Astrocyte of the spinal cord (primary cell): ENCODE results near the gene LUC7L3.

ENCODE experiments used
- DNase-seq: peaks from one replicate; pipeline ENCODE4 v3.0.0; 2011; ENCODE audit warnings: low read depth, low spot score
- H3K4me3 ChIP-seq: 2 replicates; pipeline ENCODE4 v1.5.1; 2011; ENCODE audit warnings: low read depth, mild to moderate bottlenecking, low read length, moderate library complexity
- in situ Hi-C: cut with HindIII; loops from 2 replicates; pipeline ENCODE4 v1.10.0; 2017; ENCODE audit warnings: low sequenced_read_pairs
- TF ChIP-seq, protein P1 (sequence below): IDR thresholded peaks from 2 replicates; pipeline ENCODE4 v1.5.1; 2012; ENCODE audit warnings: low read depth, mild to moderate bottlenecking, low read length, inconsistent platforms

Gene LUC7L3

GRCh38 chr17:50749245-50749644 lies 29.8 kb downstream of the LUC7L3 start:
- TF ChIP-seq, protein P1, sequence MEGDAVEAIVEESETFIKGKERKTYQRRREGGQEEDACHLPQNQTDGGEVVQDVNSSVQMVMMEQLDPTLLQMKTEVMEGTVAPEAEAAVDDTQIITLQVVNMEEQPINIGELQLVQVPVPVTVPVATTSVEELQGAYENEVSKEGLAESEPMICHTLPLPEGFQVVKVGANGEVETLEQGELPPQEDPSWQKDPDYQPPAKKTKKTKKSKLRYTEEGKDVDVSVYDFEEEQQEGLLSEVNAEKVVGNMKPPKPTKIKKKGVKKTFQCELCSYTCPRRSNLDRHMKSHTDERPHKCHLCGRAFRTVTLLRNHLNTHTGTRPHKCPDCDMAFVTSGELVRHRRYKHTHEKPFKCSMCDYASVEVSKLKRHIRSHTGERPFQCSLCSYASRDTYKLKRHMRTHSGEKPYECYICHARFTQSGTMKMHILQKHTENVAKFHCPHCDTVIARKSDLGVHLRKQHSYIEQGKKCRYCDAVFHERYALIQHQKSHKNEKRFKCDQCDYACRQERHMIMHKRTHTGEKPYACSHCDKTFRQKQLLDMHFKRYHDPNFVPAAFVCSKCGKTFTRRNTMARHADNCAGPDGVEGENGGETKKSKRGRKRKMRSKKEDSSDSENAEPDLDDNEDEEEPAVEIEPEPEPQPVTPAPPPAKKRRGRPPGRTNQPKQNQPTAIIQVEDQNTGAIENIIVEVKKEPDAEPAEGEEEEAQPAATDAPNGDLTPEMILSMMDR = no peak
- in situ Hi-C loops = no loop called here
- no peak overlapping the region for H3K4me3 ChIP-seq
- no peak for DNase-seq

DNA sequence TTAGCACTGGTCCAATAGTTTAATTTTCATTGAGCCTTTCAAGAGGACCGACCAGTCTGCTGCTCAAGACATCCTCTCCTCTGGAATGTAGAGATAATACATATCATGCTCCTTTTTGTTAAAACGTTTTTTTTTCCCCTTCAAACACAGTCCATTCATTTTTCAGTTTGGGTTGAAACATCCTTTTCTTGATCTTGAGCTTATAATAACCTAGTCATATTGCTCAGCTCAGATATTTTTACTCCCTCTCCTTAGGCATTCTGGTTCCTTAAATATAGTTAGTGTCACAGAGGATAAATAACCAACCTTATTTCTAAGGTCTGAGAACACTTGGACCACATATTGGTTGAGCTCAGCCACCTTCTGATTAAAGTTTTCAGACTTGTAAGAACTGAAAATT lies 35.1 kb downstream of the LUC7L3 start:
- in situ Hi-C loops = no loop called here
- no peak overlapping the region for H3K4me3 ChIP-seq
- TF ChIP-seq, protein P1 = no peak
- DNase-seq = no peak

- TF ChIP-seq, protein P1 = no peak
- H3K4me3 ChIP-seq = no peak overlapping the region
- in situ Hi-C loops = no loop called here
- DNase-seq = no peak
Measured at GRCh38 chr17:50758524-50758923, 39.1 kb downstream of the LUC7L3 start.

DNA sequence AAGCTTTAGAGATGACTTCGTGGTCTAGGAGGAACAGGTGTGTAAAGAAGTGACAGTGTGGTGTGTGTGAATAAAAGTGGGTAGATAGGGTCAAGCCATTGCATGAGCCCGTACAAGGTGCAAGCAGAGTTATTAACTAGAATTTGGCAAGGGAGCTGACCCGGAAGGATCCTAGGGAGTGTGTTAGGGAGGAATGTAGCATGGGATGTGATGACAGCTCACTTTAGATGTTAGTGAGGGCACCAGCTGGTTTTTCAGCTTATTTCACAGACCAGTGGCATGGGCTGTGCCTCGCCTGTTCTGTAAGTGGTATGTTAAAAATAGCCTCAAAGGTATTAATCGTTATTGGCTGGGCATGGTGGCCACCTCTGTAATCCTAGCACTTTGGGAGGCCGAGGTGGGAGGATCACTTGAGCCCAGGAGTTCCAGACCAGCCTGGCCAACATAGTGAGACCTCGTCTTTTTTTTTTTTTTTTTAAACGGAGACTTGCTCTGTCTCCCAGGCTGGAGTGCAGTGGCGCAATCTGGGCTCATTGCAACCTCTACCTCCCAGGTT lies 39.7 kb downstream of the LUC7L3 start:
- in situ Hi-C loops = no loop called here
- no peak overlapping the region for H3K4me3 ChIP-seq
- DNase-seq = no peak
- TF ChIP-seq, protein P1 = no peak

DNA sequence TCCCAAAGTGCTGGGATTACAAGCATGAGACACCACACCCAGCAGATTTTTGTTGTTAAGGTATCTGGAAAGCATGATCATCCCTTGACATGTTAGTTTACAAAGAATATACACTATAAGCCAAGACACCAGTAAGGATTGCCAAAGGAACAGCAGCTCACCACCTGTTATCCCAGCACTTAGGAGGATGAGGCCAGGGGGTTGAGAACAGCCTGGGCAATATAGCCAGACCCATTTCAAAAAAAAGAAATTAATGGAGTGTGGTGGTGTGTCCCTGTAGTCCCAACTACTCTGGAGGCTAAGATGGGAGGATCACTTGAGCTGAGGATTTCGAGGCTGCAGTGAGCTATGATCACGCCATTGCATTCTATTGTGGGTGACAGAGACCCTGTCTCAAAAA lies 42.8 kb downstream of the LUC7L3 start:
- in situ Hi-C loops = no loop called here
- no peak for DNase-seq
- TF ChIP-seq, protein P1 = no peak
- no peak overlapping the region for H3K4me3 ChIP-seq

- TF ChIP-seq, protein P1 = no peak
- no peak for DNase-seq
Measured at GRCh38 chr17:50763716-50764475, 44.5 kb downstream of the LUC7L3 start.

More at GRCh38 chr17:50763716-50764475, 44.5 kb downstream of the LUC7L3 start:
- H3K4me3 ChIP-seq = no peak overlapping the region
- in situ Hi-C loops = no loop called here
